ENCODE data around the gene CDC14A.

The CDC14A gene

DNA sequence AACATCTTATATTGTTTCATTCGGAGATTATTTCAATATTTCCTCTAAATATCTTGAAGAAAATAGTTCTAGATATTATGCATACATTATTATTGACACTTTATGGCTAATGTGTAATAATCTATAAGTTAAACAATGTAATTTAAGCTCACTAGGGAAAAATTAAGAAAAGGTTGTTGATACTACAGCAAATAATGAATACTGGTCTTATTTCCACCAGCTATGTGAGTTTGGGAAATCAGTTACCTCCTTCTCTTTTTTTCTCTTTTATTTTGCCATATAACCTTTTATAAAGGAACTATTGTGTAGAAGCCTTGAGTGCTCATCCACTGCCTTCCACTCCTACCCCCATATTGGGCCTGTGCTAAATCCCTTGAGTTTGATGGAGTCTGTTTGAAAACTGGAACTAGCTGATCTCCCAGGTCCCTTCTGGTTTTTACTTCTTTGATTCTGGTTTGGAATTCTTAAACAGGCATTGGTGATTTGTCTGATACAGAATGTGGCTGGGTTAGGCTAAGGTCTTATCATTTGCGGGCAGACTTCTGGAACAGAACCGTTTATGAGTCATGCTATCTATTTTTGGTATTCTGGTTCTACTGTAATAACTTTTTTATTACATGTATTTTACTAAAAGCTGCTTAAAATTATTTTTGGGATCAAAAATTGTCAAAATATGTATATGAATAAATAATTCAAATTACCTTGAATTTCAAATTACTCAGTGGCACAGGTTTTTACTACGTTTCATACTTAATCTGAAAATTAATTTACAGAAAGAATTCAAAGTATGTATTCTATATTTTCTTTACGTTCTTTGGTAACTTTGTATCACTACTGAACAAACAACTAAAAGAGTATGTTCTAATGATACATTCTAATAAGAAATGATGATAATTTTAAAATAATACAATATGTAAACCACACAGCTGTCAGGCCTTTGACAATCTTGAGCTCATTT lies 5.0 kb upstream of the CDC14A start:
- TF ChIP-seq TEAD4 (IDR thresholded peaks at IDR 0.05), result no peak
- no peak for TF ChIP-seq EGR1 (IDR thresholded peaks at IDR 0.05)
- no peak for TF ChIP-seq ZBTB7A (IDR thresholded peaks at IDR 0.05; ENCODE audit: low read depth)
- no peak for TF ChIP-seq TAF1 (IDR thresholded peaks at IDR 0.05; ENCODE audit: low read depth)
- TF ChIP-seq NFIC (IDR thresholded peaks at IDR 0.05), result no peak

- TF ChIP-seq, protein P1, sequence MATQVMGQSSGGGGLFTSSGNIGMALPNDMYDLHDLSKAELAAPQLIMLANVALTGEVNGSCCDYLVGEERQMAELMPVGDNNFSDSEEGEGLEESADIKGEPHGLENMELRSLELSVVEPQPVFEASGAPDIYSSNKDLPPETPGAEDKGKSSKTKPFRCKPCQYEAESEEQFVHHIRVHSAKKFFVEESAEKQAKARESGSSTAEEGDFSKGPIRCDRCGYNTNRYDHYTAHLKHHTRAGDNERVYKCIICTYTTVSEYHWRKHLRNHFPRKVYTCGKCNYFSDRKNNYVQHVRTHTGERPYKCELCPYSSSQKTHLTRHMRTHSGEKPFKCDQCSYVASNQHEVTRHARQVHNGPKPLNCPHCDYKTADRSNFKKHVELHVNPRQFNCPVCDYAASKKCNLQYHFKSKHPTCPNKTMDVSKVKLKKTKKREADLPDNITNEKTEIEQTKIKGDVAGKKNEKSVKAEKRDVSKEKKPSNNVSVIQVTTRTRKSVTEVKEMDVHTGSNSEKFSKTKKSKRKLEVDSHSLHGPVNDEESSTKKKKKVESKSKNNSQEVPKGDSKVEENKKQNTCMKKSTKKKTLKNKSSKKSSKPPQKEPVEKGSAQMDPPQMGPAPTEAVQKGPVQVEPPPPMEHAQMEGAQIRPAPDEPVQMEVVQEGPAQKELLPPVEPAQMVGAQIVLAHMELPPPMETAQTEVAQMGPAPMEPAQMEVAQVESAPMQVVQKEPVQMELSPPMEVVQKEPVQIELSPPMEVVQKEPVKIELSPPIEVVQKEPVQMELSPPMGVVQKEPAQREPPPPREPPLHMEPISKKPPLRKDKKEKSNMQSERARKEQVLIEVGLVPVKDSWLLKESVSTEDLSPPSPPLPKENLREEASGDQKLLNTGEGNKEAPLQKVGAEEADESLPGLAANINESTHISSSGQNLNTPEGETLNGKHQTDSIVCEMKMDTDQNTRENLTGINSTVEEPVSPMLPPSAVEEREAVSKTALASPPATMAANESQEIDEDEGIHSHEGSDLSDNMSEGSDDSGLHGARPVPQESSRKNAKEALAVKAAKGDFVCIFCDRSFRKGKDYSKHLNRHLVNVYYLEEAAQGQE (IDR thresholded peaks at IDR 0.05; ENCODE audit: low read depth), result no peak
- no peak for TF ChIP-seq CREB1 (IDR thresholded peaks at IDR 0.05; ENCODE audit: low read depth)
- no peak for TF ChIP-seq NFIC (IDR thresholded peaks at IDR 0.05)
- TF ChIP-seq USF1 (IDR thresholded peaks at IDR 0.05), result no peak
- TF ChIP-seq TCF12 (IDR thresholded peaks at IDR 0.05; ENCODE audit: low read depth), result no peak
- TF ChIP-seq EGR1 (IDR thresholded peaks at IDR 0.05), result no peak
- TF ChIP-seq CEBPB (IDR thresholded peaks at IDR 0.05), result no peak
- no peak for TF ChIP-seq RAD21 (IDR thresholded peaks at IDR 0.05; ENCODE audit: low read depth)
- no peak for TF ChIP-seq EP300 (IDR thresholded peaks at IDR 0.05; ENCODE audit: borderline replicate concordance)
- no peak for TF ChIP-seq FOXM1 (IDR thresholded peaks at IDR 0.05; ENCODE audit: borderline replicate concordance, low read depth)
- TF ChIP-seq TAF1 (IDR thresholded peaks at IDR 0.05; ENCODE audit: low read depth), result no peak
- no peak for TF ChIP-seq YY1 (IDR thresholded peaks at IDR 0.05; ENCODE audit: low read depth)
These were observed 3.7 kb upstream of the CDC14A start for GRCh38 chr1:100348549-100349144.

DNA sequence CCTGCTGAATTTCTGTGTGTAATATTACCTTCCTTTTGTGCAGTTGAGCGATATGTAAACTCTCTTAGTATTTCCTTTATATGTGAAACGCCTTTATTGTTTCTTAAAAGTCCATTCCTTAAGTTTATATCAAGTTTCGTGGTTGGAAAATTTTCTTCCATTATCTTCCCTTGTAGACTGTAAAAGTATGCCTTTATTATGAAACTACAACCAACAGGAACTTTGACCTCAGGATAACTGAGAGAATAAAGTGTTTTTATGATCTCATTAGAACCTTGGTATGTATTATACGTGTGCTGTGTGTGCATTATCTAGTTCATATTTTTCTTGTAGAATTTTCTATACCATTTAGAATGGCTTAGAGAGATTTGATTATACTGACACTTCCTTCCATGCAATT lies 3.1 kb upstream of the CDC14A start:
- TF ChIP-seq TCF12 (IDR thresholded peaks at IDR 0.05; ENCODE audit: low read depth) (no peak), FOXM1 (IDR thresholded peaks at IDR 0.05; ENCODE audit: borderline replicate concordance, low read depth) (no peak), NFIC (IDR thresholded peaks at IDR 0.05) (no peak), ZBTB7A (IDR thresholded peaks at IDR 0.05; ENCODE audit: low read depth) (no peak), TAF1 (IDR thresholded peaks at IDR 0.05; ENCODE audit: low read depth) (no peak)
- TF ChIP-seq, protein P1 (IDR thresholded peaks at IDR 0.05; ENCODE audit: low read depth), result no peak

GRCh38 chr1:100350787-100351094 lies 1.6 kb upstream of the CDC14A start:
- TF ChIP-seq FOXM1 (IDR thresholded peaks at IDR 0.05; ENCODE audit: borderline replicate concordance, low read depth) (no peak), EP300 (IDR thresholded peaks at IDR 0.05; ENCODE audit: borderline replicate concordance) (no peak), CREB1 (IDR thresholded peaks at IDR 0.05; ENCODE audit: low read depth) (no peak), EGR1 (IDR thresholded peaks at IDR 0.05) (no peak), NFIC (IDR thresholded peaks at IDR 0.05) (no peak), RAD21 (IDR thresholded peaks at IDR 0.05; ENCODE audit: low read depth) (no peak), TEAD4 (IDR thresholded peaks at IDR 0.05) (no peak), YY1 (IDR thresholded peaks at IDR 0.05; ENCODE audit: low read depth) (no peak)
- TF ChIP-seq, protein P2, sequence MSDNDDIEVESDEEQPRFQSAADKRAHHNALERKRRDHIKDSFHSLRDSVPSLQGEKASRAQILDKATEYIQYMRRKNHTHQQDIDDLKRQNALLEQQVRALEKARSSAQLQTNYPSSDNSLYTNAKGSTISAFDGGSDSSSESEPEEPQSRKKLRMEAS (IDR thresholded peaks at IDR 0.05), result no peak
- TF ChIP-seq, protein P1 (IDR thresholded peaks at IDR 0.05; ENCODE audit: low read depth), result no peak
